SK-N-SH treated with all-trans-retinoic acid at 6 μM for 48 hours (cell line): ENCODE data around the gene CEND1.

Experiments
- BACH2 ChIP-seq: fragments of 250-450 bp; sonication (Bioruptor Pico); IDR thresholded peaks from 2 replicates; pipeline ENCODE4 v1.9.0; 2021; ENCODE audit warnings: mild to moderate bottlenecking, borderline replicate concordance
- ZFP3 ChIP-seq: fragments of 250-450 bp; sonication (Bioruptor Pico); IDR thresholded peaks from 2 replicates; pipeline ENCODE4 v1.5.0; 2020; ENCODE audit warnings: mild to moderate bottlenecking, moderate library complexity
- ZNF565 ChIP-seq: fragments of 450-650 bp; formaldehyde crosslinking; conservative IDR thresholded peaks from 2 replicates; pipeline ENCODE4 v1.5.0; 2020; ENCODE audit warnings: low read depth, mild to moderate bottlenecking, moderate library complexity
- ZNF70 ChIP-seq: fragments of 450-650 bp; formaldehyde crosslinking; IDR thresholded peaks from 2 replicates; pipeline ENCODE4 v1.5.0; 2020; ENCODE audit warnings: mild to moderate bottlenecking, moderate library complexity
- TF ChIP-seq, protein P1 (sequence below): fragments of 250-450 bp; sonication (Bioruptor Pico); IDR thresholded peaks from 2 replicates; pipeline ENCODE4 v1.8.0; 2020; ENCODE audit warnings: mild to moderate bottlenecking, moderate library complexity, borderline replicate concordance
- TF ChIP-seq, protein P2 (sequence below): fragments of 250-450 bp; sonication (Bioruptor Pico); IDR thresholded peaks from 2 replicates; pipeline ENCODE4 v1.5.1; 2020; ENCODE audit warnings: low read depth, mild to moderate bottlenecking, moderate library complexity

DNA sequence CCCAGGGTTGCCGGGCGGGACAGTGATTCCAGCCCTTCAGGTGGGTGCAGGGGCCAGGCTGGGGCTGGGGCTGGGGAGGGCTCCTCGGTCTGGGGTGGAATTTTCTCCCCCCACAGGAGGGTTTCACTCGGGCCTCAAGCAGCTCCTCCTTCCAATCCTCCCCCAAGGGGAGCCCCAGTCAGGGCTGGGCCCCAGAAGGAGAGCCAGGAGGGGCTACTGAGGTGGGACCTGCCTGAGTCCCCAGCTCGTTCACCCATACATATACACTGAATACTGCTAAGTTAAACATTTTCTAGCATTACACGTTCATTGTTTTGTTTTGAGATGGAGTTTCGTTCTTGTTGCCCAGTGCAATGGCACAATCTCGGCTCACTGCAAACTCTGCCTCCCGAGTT lies 36.3 kb upstream of the CEND1 start:
- TF ChIP-seq, protein P1, sequence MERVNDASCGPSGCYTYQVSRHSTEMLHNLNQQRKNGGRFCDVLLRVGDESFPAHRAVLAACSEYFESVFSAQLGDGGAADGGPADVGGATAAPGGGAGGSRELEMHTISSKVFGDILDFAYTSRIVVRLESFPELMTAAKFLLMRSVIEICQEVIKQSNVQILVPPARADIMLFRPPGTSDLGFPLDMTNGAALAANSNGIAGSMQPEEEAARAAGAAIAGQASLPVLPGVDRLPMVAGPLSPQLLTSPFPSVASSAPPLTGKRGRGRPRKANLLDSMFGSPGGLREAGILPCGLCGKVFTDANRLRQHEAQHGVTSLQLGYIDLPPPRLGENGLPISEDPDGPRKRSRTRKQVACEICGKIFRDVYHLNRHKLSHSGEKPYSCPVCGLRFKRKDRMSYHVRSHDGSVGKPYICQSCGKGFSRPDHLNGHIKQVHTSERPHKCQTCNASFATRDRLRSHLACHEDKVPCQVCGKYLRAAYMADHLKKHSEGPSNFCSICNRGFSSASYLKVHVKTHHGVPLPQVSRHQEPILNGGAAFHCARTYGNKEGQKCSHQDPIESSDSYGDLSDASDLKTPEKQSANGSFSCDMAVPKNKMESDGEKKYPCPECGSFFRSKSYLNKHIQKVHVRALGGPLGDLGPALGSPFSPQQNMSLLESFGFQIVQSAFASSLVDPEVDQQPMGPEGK (CRISPR knock-in tag): no peak
- no peak for TF ChIP-seq ZNF70
- no peak for TF ChIP-seq ZFP3 (CRISPR knock-in tag)
- no peak for TF ChIP-seq BACH2 (CRISPR knock-in tag)
- TF ChIP-seq, protein P2, sequence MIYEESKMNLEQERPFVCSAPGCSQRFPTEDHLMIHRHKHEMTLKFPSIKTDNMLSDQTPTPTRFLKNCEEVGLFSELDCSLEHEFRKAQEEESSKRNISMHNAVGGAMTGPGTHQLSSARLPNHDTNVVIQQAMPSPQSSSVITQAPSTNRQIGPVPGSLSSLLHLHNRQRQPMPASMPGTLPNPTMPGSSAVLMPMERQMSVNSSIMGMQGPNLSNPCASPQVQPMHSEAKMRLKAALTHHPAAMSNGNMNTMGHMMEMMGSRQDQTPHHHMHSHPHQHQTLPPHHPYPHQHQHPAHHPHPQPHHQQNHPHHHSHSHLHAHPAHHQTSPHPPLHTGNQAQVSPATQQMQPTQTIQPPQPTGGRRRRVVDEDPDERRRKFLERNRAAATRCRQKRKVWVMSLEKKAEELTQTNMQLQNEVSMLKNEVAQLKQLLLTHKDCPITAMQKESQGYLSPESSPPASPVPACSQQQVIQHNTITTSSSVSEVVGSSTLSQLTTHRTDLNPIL (CRISPR knock-in tag): no peak
- no peak for TF ChIP-seq ZNF565 (CRISPR knock-in tag)
